H1 (cell line): Measurements from ENCODE around the gene GNB1L. TPM values are rescaled to one million over a fixed set of nuclear protein-coding genes. Genes with fewer than 3 reads are reported as not detected.

Experiments
- CTCF ChIA-PET: fragments of 300-600 bp; sonication (Branson Sonifier 250); formaldehyde crosslinking; loops from one replicate; lab custom pipeline; 2021; ENCODE audit not compliant: partially characterized antibody; lab: Charles Lee
- POLR2A ChIA-PET: fragments of 300-600 bp; sonication (Branson Sonifier 250); formaldehyde crosslinking; loops from one replicate; lab custom pipeline; 2021; ENCODE audit warnings: inconsistent platforms; ENCODE audit not compliant: partially characterized antibody; lab: Charles Lee
- DNase-seq, 2 experiments: peaks; one replicate each; pipeline versions ENCODE4 v3.0.0 to v3.0.0-alpha.2; 2010 to 2022; ENCODE audit warnings: low spot score in 2 of 2, low read depth in 1 of 2, mixed read lengths in 1 of 2
- FAIRE-seq: peaks from 2 replicates; lab custom pipeline; 2011; peaks lifted over from hg19 to GRCh38; lab: Jason Lieb, UNC
- H2AFZ ChIP-seq: 2 replicates; pipeline ENCODE4 v1.8.1; 2012; ENCODE audit warnings: low read length, inconsistent platforms
- H2AK5ac ChIP-seq: 2 replicates; pipeline ENCODE4 v1.6.1; 2013; ENCODE audit warnings: low read depth, low read length
- H2BK120ac ChIP-seq: replicated peaks from 2 replicates; pipeline ENCODE3; 2013; ENCODE audit warnings: low read depth, low read length, inconsistent platforms
- H2BK12ac ChIP-seq: 2 replicates; pipeline ENCODE4 v1.6.1; 2013; ENCODE audit warnings: low read depth, low read length
- H2BK15ac ChIP-seq: 2 replicates; pipeline ENCODE4 v1.6.1; 2013; ENCODE audit warnings: low read length
- H2BK20ac ChIP-seq: 2 replicates; pipeline ENCODE4 v1.6.1; 2013; ENCODE audit warnings: low read length
- H2BK5ac ChIP-seq: 2 replicates; pipeline ENCODE4 v1.6.1; 2013; ENCODE audit warnings: low read depth, low read length
- H3K14ac ChIP-seq: 2 replicates; pipeline ENCODE4 v1.6.1; 2013; ENCODE audit warnings: inconsistent platforms; ENCODE audit not compliant: insufficient read length
- H3K18ac ChIP-seq: 2 replicates; pipeline ENCODE4 v1.6.1; 2013; ENCODE audit warnings: low read length; ENCODE audit errors: extremely low read depth
- H3K23ac ChIP-seq: 2 replicates; pipeline ENCODE4 v1.6.1; 2013; ENCODE audit warnings: inconsistent platforms; ENCODE audit not compliant: insufficient read length
- H3K23me2 ChIP-seq: 2 replicates; pipeline ENCODE4 v1.6.1; 2013; ENCODE audit warnings: low read depth, low read length
- H3K27ac ChIP-seq: 2 replicates; pipeline ENCODE4 v1.6.1; 2011; ENCODE audit warnings: low read depth, low read length, inconsistent platforms
- H3K27me3 ChIP-seq, 4 experiments: replicated peaks in 1 of 4; 1 replicate in 1 of 4; 2 replicates in 3 of 4; pipeline versions ENCODE4 v1.6.1 to v1.8.1; 2011 to 2013; ENCODE audit warnings: low read length in 3 of 4, mild to moderate bottlenecking in 3 of 4, inconsistent platforms in 2 of 4, mixed read lengths in 2 of 4, moderate library complexity in 1 of 4; ENCODE audit not compliant: control insufficient read depth in 3 of 4, insufficient read depth in 3 of 4; ENCODE audit errors: extremely low read depth in 1 of 4
- H3K36me3 ChIP-seq, 4 experiments: 2 replicates each; pipeline versions ENCODE4 v1.6.1 to v1.8.1; 2011 to 2013; ENCODE audit warnings: mild to moderate bottlenecking in 4 of 4, low read length in 3 of 4, moderate library complexity in 2 of 4, control low read depth in 1 of 4, inconsistent platforms in 1 of 4; ENCODE audit not compliant: insufficient read depth in 4 of 4, control insufficient read depth in 2 of 4
- H3K4ac ChIP-seq: replicated peaks from 2 replicates; pipeline ENCODE3; 2013; ENCODE audit warnings: low read length, low read depth, mixed read lengths, inconsistent platforms; ENCODE audit not compliant: insufficient read length
- H3K4me1 ChIP-seq, 4 experiments: replicated peaks in 1 of 4; 1 replicate in 1 of 4; 2 replicates in 3 of 4; pipeline versions ENCODE4 v1.6.1 to v1.8.1; 2011 to 2013; ENCODE audit warnings: low read length in 3 of 4, inconsistent platforms in 2 of 4, mixed read lengths in 1 of 4; ENCODE audit not compliant: insufficient read depth in 4 of 4, control insufficient read depth in 3 of 4
- H3K4me2 ChIP-seq, 2 experiments: 2 replicates each; pipeline versions ENCODE4 v1.6.1 to v1.8.1; 2011 to 2013; ENCODE audit warnings: low read depth in 2 of 2, low read length in 2 of 2, control low read depth in 1 of 2, inconsistent platforms in 1 of 2, mild to moderate bottlenecking in 1 of 2; ENCODE audit not compliant: insufficient read depth in 1 of 2
- H3K4me3 ChIP-seq, 4 experiments: fragments of 200-600, 300-600 bp in 1 of 4; sonication (generic), shearing (Covaris generic), sonication (Bioruptor Twin) in 1 of 4; 2 replicates each; pipeline versions ENCODE4 v1.5.1 to v1.8.1; 2011 to 2016; ENCODE audit warnings: low read length in 4 of 4, low read depth in 3 of 4, control low read depth in 2 of 4, inconsistent platforms in 2 of 4, mild to moderate bottlenecking in 2 of 4, mixed read lengths in 1 of 4, moderate library complexity in 1 of 4; ENCODE audit not compliant: insufficient read depth in 2 of 4; ENCODE audit errors: extremely low read depth in 1 of 4
- H3K56ac ChIP-seq: replicated peaks from 2 replicates; pipeline ENCODE3; 2013; ENCODE audit warnings: low read depth, mild to moderate bottlenecking, mixed read lengths, low read length, inconsistent platforms; ENCODE audit not compliant: insufficient read length
- H3K79me1 ChIP-seq: 2 replicates; pipeline ENCODE4 v1.6.1; 2013; ENCODE audit warnings: low read depth, low read length, control low read depth
- H3K79me2 ChIP-seq, 2 experiments: 2 replicates each; pipeline versions ENCODE4 v1.6.1 to v1.8.1; 2012 to 2013; ENCODE audit warnings: low read length in 2 of 2, mild to moderate bottlenecking in 2 of 2, inconsistent platforms in 1 of 2; ENCODE audit not compliant: insufficient read depth in 2 of 2, control insufficient read depth in 1 of 2
- H3K9ac ChIP-seq, 4 experiments: replicated peaks in 1 of 4; 1 replicate in 1 of 4; 2 replicates in 3 of 4; pipeline versions ENCODE4 v1.6.1 to v1.8.1; 2011 to 2013; ENCODE audit warnings: low read depth in 3 of 4, low read length in 3 of 4, control low read depth in 2 of 4, mild to moderate bottlenecking in 2 of 4, moderate library complexity in 2 of 4, inconsistent platforms in 1 of 4; ENCODE audit errors: extremely low read depth in 1 of 4
- H3K9me3 ChIP-seq, 2 experiments: 2 replicates each; pipeline versions ENCODE4 v1.6.1 to v1.8.1; 2012 to 2013; ENCODE audit warnings: mild to moderate bottlenecking in 2 of 2, moderate library complexity in 2 of 2, control low read depth in 1 of 2, inconsistent platforms in 1 of 2, low read depth in 1 of 2, low read length in 1 of 2, mixed read lengths in 1 of 2; ENCODE audit not compliant: insufficient read depth in 2 of 2
- H4K20me1 ChIP-seq, 2 experiments: replicated peaks in 1 of 2; 2 replicates each; pipeline versions ENCODE3 to v1.8.1; 2011 to 2013; ENCODE audit warnings: inconsistent platforms in 2 of 2, low read length in 2 of 2, mild to moderate bottlenecking in 1 of 2; ENCODE audit not compliant: insufficient read depth in 2 of 2, control insufficient read depth in 1 of 2
- H4K5ac ChIP-seq: 2 replicates; pipeline ENCODE4 v1.6.1; 2013; ENCODE audit warnings: low read length, low read depth, mixed read lengths, inconsistent platforms; ENCODE audit not compliant: insufficient read length
- H4K8ac ChIP-seq: 2 replicates; pipeline ENCODE4 v1.8.0; 2013; ENCODE audit warnings: mild to moderate bottlenecking, moderate library complexity, low read length, inconsistent platforms; ENCODE audit not compliant: insufficient read depth; ENCODE audit errors: extremely low read depth
- H4K91ac ChIP-seq: replicated peaks from 2 replicates; pipeline ENCODE3; 2013; ENCODE audit warnings: low read length, mixed read lengths, inconsistent platforms; ENCODE audit not compliant: insufficient read length
- ASH2L ChIP-seq: fragments of 200-600, 300-600 bp; sonication (generic); IDR thresholded peaks from one replicate; pipeline ENCODE4 v1.7.1; 2017; ENCODE audit warnings: low read length
- BACH1 ChIP-seq: IDR thresholded peaks from 2 replicates; pipeline ENCODE4 v1.6.1; 2012; ENCODE audit warnings: low read length, improper control_type of control experiment
- CBX5 ChIP-seq: fragments of 300-800, 300-1000 bp; sonication (generic); IDR thresholded peaks from 2 replicates; pipeline ENCODE4 v1.7.1; 2016; ENCODE audit warnings: antibody characterized with exemption, low read length, low read depth
- CBX8 ChIP-seq: fragments of 300-800, 300-1000 bp; sonication (generic); IDR thresholded peaks from 2 replicates; pipeline ENCODE4 v1.7.1; 2016; ENCODE audit warnings: low read depth, low read length, borderline replicate concordance
- HDAC6 ChIP-seq: IDR thresholded peaks from one replicate; pipeline ENCODE4 v1.7.1; 2012; ENCODE audit warnings: low read depth, mild to moderate bottlenecking, inconsistent platforms, low read length, moderate library complexity
- JUN ChIP-seq: IDR thresholded peaks from 2 replicates; pipeline ENCODE4 v1.6.1; 2011; ENCODE audit warnings: low read depth, mild to moderate bottlenecking, improper control_type of control experiment, low read length
- JUND ChIP-seq: IDR thresholded peaks from 2 replicates; pipeline ENCODE4 v1.6.1; 2011; ENCODE audit warnings: mild to moderate bottlenecking, improper control_type of control experiment, low read length
- NANOG ChIP-seq: IDR thresholded peaks from 2 replicates; pipeline ENCODE4 v1.6.1; 2011; ENCODE audit warnings: low read length, low read depth, mild to moderate bottlenecking, inconsistent platforms; ENCODE audit not compliant: insufficient read depth, poor library complexity, severe bottlenecking
- SRF ChIP-seq: IDR thresholded peaks from 2 replicates; pipeline ENCODE4 v1.6.1; 2011; ENCODE audit warnings: mild to moderate bottlenecking, low read depth, low read length, moderate library complexity
- TBP ChIP-seq: IDR thresholded peaks from 2 replicates; pipeline ENCODE4 v1.6.1; 2011; ENCODE audit warnings: low read depth, low read length, improper control_type of control experiment
- TEAD4 ChIP-seq: IDR thresholded peaks from 2 replicates; pipeline ENCODE4 v1.6.1; 2012; ENCODE audit warnings: low read depth, low read length, inconsistent platforms, mixed read lengths
- YY1 ChIP-seq: IDR thresholded peaks from 2 replicates; pipeline ENCODE4 v1.6.1; 2011; ENCODE audit warnings: low read depth, mild to moderate bottlenecking, low read length
- WGBS, 2 experiments: shearing (Covaris generic) in 1 of 2; methylation state at CpG; one replicate each; pipeline versions ENCODE4 v1.1.6 to v1.1.7; 2013 to 2015; ENCODE audit warnings: low lambda C conversion rate in 2 of 2, mixed read lengths in 2 of 2, inconsistent platforms in 1 of 2, low coverage in 1 of 2, missing lambda C conversion rate in 1 of 2; ENCODE audit not compliant: insufficient replicate concordance in 2 of 2, insufficient coverage in 1 of 2, insufficient read length in 1 of 2; ENCODE audit errors: extremely low coverage in 1 of 2, missing lambda C conversion rate in 1 of 2; 5-methylcytosine and 5-hydroxymethylcytosine counted together
- polyA plus RNA-seq, 7 experiments: library from polyadenylated mRNA; depleted of rRNA in 3 of 7; stranded (reverse) in 5 of 7; unstranded in 2 of 7; fragments of >200 nt in 5 of 7; fragments of 200-250 nt in 2 of 7; gene quantifications; 1 replicate in 5 of 7; 2 replicates in 1 of 7; 4 replicates in 1 of 7; pipeline versions ENCODE4 v1.2.1 to v1.2.3, GENCODE V29; 2011 to 2013; ENCODE audit warnings: missing spikeins in 2 of 7, mixed read lengths in 2 of 7
- total RNA-seq: library from RNA; stranded (reverse); fragmentation: NEBNext Ultra II Directional; extraction: Animal tissue kit (Norgen Biotek cat#: 25700); gene quantifications from 2 replicates; pipeline ENCODE4 v1.2.1, GENCODE V29; 2021
- TF ChIP-seq, protein P1 (sequence below): IDR thresholded peaks from 2 replicates; pipeline ENCODE4 v1.6.1; 2011; ENCODE audit warnings: low read length, improper control_type of control experiment

The GNB1L gene
- total and polyA plus RNA-seq, 2 of the 8 experiments (the other 6 are each of a cell fraction or from before 2014, with no cell fraction given): 14.0 to 15.6 TPM

- peak overlapping the region; percentile 71; the same call in 1 of the 2 replicates for H2BK5ac ChIP-seq
- H3K36me3 ChIP-seq: no peaks in the 10 kb centered on the region
- H3K56ac ChIP-seq: no peak overlapping the region
- no peak overlapping the region for H3K4me3 ChIP-seq
- peak overlapping the region; percentile 27; the same call in 1 of the 2 replicates for H2BK20ac ChIP-seq
- CTCF ChIA-PET: interaction anchor here (0.9 to 9.5 kb wide), 2 partner anchors 7 to 13 kb away, joined by 3 to 69 read pairs; no protein-coding TSS in a partner anchor
- H3K23me2 ChIP-seq: no peaks in the 10 kb centered on the region
- no peak overlapping the region for H2AFZ ChIP-seq
- no peak overlapping the region for H3K4me2 ChIP-seq
- H2AK5ac ChIP-seq: no peak overlapping the region
- peak overlapping the region; percentile 76; the same call in 1 of the 2 replicates for H2BK15ac ChIP-seq
- no peak overlapping the region for H4K8ac ChIP-seq
- peaks cover 7 to 20% (median 18%) of the 10 kb centered on the region in 4 experiments for H3K4me1 ChIP-seq
- H3K79me2 ChIP-seq: no peaks in the 10 kb centered on the region
- H4K5ac ChIP-seq: no peak overlapping the region
- no peak overlapping the region for H3K4ac ChIP-seq
- no peak overlapping the region for H3K27ac ChIP-seq
- no peak for DNase-seq
- no peak overlapping the region for H3K23ac ChIP-seq
- POLR2A ChIA-PET: no interaction called here
- H2BK12ac ChIP-seq: peak overlapping the region; percentile 96; the same call in 1 of the 2 replicates
- no peak overlapping the region for H3K9ac ChIP-seq
- no peaks in the 10 kb centered on the region for H3K79me1 ChIP-seq
- FAIRE-seq: no peak
- 94% methylated on average over 15 of the region's 15 CpGs; no CpG with 5 or more reads in 1 of the 2 experiments for WGBS, 2 experiments
- peaks cover 0 to 2% (median 0%) of the 10 kb centered on the region in 4 experiments; a peak in 4 of 7 replicates for H3K27me3 ChIP-seq
- H4K20me1 ChIP-seq: no peaks in the 10 kb centered on the region
- H2BK120ac ChIP-seq: no peak overlapping the region
- H4K91ac ChIP-seq: peak overlapping the region; percentile 75
- no peaks in the 10 kb centered on the region for H3K9me3 ChIP-seq
- H3K14ac ChIP-seq: no peak overlapping the region
- peak overlapping the region; percentile 78; the same call in 1 of the 2 replicates for H3K18ac ChIP-seq
- no peak for TF ChIP-seq NANOG
- TF ChIP-seq JUND: no peak
- no peak for TF ChIP-seq YY1
- TF ChIP-seq CBX5: no peak
- TF ChIP-seq, protein P1, sequence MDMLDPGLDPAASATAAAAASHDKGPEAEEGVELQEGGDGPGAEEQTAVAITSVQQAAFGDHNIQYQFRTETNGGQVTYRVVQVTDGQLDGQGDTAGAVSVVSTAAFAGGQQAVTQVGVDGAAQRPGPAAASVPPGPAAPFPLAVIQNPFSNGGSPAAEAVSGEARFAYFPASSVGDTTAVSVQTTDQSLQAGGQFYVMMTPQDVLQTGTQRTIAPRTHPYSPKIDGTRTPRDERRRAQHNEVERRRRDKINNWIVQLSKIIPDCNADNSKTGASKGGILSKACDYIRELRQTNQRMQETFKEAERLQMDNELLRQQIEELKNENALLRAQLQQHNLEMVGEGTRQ: no peak
- no peak for TF ChIP-seq HDAC6
- no peak for TF ChIP-seq BACH1
- no peak for TF ChIP-seq TBP
- TF ChIP-seq SRF: no peak
- TF ChIP-seq TEAD4: no peak
- no peak for TF ChIP-seq CBX8
- TF ChIP-seq JUN: no peak
- TF ChIP-seq ASH2L: no peak
Observed at GRCh38 chr22:19893363-19893762, 38.7 kb upstream of the GNB1L start.
